Hematopoietic multipotent progenitor cell treated with erythropoietin and hydrocortisone succinate and interleukin-3 and kit ligand, for 6 days (in vitro differentiated cells): ENCODE results near the gene ENAH.

Experiments used
- DNase-seq: peaks from one replicate; pipeline ENCODE4 v3.0.0-alpha.2; 2015

The ENAH gene

GRCh38 chr1:225468270-225469020 lies 184.5 kb downstream of the ENAH start:
- no peak for DNase-seq

- DNase-seq = peak; percentile 95
Measured at GRCh38 chr1:225467193-225468020, 185.5 kb downstream of the ENAH start.

DNA sequence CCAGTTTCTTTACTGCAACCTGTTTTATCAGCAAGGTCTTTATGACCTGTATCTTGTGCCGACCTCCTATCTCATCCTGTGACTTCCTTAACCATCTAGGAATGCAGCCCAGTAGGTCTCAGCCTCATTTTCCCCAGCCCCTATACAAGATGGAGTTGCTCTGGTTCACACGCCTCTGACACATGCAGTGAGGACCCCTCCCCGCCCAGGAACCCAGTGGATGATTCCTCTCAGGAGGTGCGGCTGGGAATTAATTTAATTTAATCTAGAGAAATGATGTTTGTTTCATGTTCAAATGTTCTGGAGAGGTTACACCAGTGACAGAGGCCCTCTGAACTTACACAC lies 186.1 kb downstream of the ENAH start:
- no peak for DNase-seq

- no peak for DNase-seq
Measured at GRCh38 chr1:225465793-225466517, 187.0 kb downstream of the ENAH start.

DNA sequence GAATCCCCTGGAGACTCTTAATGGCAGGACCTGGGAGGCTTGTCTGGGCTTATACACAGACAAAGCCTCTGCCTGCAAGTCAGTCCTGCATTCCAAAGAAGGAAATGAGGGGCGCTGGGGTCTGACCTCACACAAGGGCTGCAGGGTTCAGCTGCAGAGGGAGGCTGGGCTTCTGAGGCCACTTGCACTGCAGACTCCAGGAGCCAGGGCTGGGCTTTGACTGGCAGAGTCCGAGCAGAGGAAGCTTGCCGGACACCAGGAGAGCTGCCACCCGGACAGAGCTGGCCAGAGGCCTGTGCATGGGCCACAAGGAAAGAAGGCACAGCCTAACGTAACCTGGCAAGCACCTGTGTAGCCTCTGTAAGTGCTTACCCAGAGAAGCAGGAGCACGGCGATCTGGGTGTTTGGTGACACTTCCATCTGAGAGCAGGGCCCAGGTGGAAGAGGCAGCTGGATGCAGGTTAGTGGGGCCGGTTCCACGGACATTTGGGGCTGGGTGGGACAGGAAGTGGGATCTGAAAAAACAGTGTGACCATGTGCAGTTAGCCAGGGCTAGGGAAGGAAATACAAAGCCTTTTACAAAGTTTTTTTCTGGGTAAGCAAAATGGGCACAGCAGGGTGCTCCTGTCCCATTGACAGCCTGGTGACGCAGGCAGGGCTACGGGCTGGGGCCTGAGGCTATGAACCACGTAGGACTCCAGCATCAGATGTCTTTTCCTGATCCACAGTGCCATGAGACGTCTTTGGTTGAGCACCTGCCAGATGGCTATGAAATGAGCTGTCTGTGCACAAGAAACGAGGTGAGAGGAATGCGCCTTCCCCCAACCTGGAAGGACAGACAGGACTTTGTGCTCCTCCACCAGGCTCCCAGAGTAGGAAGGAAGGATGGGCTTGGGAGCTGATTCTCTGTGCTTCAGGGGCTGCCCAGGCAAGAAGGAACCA lies 187.8 kb downstream of the ENAH start:
- no peak for DNase-seq

DNA sequence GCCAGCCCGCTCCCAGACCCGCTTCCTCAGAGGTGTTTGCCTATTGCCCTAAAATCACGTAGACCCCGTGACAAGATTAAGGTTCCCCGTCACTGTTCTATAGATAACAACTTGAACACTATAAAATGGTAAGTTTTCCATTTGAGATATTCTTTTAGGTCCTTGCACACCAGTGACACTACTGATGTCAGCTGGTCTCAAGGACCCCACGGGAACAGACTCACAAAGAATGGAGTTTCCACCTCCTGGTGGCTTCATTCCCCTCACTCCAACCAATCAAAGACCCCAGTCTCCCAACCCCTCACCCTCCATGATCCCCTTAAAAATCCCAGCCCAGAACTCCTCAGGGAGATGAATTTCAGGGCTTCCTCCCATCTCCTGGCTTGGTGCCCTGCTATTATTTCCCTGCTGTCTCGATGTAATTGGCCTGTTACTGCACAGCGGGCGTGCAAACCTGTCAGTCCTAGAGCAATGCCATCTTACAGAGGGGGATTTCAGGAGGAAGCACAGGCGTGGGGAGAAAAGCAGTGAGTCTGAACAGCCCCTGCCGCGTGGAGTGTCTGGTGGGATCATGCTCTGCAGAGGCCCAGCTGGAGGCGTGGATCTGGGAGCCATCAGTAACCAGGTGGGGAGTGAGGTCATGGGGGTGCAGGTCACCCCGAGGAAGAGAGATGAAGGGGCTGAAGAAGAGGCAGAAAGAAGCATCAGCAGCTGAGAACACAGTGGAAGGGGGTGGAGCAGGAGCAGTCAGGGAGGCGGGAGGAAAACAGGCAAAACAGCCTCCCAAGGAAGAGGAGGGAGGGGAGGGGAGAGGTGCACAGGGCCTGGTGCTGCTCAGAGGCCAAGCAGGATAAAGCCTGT lies 190.0 kb downstream of the ENAH start:
- DNase-seq = no peak

DNA sequence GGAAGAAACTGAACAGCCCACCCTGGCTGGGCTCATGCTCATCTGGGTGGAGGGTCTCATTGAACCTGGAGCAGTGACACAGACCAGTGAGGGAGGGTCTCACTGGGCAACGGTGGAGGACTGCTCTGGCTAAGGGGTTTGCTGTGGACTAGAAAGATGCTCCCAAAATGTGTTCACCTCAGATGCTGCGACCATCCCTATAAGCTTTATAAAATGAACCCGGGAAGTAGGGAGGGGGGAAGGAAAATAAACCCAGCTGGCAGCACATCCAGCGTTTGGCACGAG lies 190.6 kb downstream of the ENAH start:
- DNase-seq = no peak

DNA sequence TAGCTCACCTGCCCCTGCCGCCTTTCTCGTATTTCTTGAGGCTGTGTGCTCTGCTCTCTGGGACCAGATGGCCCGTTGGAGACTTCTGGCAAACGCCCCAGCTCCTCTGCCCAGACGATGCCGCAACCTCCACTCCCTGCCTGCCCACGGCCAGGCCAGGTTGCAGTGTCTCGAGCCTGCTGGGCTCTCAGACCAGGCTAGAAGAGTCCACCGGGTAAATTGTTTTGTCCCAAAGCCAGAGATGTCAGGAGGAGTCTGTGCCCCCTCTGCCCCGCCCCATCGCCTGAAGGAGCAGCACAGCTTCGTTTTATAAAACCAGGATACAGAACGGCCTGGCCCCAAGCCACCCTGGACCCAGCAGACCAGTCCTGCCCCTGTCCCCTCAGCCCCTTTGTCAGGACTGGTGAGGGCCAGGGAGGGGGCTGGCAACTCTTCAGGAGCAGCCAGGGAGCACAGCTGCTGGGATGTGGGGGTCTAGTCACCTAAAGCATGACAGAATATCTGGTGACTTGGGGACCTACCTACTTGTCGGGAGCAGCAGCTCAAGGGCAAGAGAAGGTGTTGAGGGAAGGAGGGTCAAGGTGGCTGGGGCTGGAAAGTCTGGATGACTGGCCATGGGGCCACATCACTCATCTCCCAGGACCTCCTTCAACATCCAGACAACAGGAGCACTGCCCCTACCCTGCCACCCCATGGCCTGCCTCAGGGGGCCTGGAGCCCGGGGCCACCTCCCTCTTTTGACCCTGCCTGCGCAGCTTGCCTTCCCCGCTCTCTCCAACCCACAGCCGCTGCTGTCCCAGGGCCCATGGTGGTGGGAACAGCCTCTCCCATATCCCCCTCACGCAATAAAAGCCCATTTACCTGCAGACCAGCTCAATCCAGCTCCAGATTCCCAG lies 191.1 kb downstream of the ENAH start:
- no peak for DNase-seq

DNA sequence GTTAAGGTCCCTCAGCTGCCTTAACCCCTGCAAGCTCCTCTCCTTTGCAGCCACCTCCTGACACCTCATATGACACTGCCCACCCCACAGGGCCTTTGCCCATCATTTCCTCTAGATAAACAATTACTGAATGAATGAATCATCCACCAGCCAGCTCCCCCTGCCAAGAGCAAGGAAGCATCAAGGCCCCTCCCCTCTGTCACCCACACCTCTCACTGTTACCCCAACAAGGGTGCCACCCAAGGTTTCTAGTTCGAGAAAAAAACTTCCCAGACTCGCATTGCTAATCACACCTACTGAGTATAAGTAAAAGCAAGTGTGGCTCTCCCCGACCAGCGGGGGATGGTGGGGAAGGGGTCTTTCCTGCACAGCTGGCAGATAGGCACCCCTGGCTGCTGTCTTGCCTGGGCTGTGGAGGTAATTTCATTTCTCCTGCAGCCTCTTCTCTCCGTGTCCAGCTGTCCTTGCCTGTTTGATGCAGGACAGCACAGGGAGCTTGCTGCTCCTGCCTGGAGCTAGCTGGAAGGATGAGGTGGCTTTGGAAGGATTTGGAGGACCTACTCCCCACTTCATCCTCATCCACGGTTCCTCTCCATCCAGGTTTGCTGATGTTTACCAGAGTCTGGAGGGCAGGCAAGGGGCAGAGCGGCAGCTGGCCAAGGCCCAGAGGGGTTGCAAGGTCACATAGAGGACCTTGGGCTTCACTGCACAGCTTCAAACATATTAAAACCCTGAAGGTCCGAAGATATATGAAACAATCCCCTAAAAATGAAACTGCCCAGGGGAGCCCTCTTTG lies 192.0 kb downstream of the ENAH start:
- peak; percentile 50 for DNase-seq

- no peak for DNase-seq
Measured at GRCh38 chr1:225460021-225460736, 192.7 kb downstream of the ENAH start.

DNA sequence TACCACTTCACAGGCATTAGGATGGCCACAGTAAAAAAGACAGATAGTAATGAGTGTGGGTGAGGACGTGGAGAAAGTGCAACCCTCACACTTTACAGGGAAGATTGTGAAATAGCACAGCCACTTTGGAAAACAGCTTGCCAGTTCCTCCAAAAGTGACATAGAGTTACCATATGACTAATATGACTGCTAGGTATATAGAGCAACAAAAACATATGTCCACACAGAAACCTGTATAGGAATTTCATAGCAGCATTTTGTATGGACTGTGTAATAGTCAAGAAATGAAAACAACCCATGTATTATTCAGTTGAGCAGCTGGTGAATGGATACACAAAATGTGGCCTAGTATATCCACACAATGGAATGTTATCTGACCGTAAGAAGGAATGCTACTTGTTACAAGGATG lies 194.7 kb downstream of the ENAH start:
- no peak for DNase-seq

DNA sequence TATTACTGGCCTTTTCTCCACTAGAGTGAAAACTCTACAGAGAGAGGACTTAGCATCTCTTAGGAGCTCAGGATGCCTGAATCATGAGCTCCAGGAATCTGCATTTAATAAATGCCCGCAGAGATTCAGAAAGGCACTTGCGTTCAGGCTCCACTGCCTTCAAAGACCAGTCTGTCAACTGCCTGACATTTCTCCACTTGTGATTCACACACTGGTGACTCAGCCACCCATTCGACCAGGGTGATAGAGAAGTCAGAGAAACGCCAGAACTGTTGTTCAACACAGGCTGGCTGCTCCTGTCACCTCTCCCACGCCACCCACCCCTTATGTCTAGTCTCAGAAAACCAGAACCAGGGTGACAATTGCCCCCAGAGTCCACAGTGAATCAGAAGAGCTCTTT lies 198.2 kb downstream of the ENAH start:
- no peak for DNase-seq

DNA sequence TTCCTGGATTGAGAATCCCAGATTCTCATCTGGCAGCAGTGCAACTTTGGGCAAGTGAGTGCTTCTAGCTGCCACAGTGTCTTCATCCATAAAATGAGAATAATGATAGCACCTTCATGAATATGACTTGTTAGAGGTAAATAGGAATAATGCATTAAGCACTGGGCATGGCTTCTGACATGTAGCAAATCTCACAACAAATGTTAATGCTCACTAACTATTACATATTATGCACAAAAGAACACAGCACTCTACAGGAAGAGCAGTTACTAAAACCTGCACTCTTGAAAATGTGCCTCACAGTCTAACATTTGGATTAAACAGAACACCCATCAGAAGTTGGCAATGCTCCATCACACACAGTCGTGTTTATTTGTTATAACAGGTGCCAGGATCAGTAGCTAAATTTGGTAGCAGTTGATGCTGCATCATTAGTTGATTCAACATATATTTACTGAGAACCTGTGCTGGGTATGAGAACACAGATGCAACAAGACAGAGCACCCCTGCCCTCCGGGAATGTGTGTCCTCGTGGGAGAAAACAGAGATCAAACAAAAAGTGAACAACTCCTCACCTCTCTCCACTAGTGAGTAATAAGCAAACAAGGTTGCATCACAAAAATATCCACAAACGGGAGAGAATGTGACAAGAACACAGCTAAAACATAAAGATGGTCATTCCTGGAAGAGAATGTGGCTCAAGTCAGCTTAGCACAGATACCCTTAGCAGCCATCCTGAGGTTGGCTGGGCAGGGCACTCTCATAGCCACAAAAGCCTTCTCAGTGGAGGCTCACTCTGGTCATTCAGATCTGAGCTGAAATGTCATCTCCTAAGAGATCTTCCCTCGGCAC lies 198.9 kb downstream of the ENAH start:
- DNase-seq = no peak

- DNase-seq = no peak
Measured at GRCh38 chr1:225451840-225452515, 200.9 kb downstream of the ENAH start.

GRCh38 chr1:225451340-225451739 lies 201.6 kb downstream of the ENAH start:
- DNase-seq = no peak

- DNase-seq = peak; percentile 49
Measured at GRCh38 chr1:225450491-225451191, 202.3 kb downstream of the ENAH start.

- no peak for DNase-seq
Measured at GRCh38 chr1:225449774-225450173, 203.1 kb downstream of the ENAH start.
